Measurements from ENCODE around the gene PRICKLE2. TPM values are rescaled to one million over a fixed set of nuclear protein-coding genes. Genes with fewer than 3 reads are reported as not detected.

The PRICKLE2 gene
- polyA plus RNA-seq, 1 experiment, result 14.2 TPM

DNA sequence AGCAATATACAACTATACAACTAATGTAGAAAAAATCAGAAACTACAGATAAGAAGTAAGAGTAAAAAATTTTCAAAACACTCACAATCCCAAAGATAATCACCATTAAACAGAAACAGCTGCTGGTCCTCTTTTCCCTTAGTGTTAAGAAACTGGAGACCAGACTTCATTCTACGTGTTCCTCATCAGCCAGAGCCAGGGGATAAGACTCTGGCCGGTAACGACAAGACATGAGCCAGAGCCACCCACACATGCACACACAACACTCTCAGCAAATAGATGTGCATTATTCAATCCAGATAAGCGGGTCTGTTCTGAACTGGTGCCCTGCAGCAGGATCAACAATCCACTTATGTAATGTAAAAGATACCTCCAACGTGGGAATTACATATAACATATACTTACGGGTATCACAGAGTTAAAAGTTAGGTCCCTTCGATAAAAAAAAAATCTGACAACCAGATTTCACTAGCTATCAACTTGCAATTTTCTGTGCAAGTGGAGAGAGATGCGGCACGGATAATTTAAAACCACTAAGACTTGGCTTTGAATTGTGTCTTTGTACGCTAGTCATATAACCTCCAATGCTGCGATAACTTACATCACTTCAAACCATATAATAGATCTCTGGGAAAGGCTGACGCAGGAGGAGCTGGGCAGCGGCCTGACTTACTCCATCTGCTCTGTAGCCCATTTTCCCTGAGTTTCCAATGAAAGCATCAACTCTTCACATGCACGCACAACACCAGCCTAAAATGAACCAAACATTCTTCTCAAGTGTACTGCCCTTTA, 17.8 kb downstream of the PRICKLE2 start:
- CTCF ChIA-PET, result interaction anchor here (1.2 to 1.5 kb wide), 3 partner anchors 19 to 277 kb away, joined by 3 to 8 read pairs (median 4); no protein-coding TSS in a partner anchor
- POLR2A ChIA-PET, result interaction anchor here (0.6 kb wide), 1 partner anchor 20 kb away, joined by 3 read pairs; no protein-coding TSS in a partner anchor
- TF ChIP-seq, protein P1, sequence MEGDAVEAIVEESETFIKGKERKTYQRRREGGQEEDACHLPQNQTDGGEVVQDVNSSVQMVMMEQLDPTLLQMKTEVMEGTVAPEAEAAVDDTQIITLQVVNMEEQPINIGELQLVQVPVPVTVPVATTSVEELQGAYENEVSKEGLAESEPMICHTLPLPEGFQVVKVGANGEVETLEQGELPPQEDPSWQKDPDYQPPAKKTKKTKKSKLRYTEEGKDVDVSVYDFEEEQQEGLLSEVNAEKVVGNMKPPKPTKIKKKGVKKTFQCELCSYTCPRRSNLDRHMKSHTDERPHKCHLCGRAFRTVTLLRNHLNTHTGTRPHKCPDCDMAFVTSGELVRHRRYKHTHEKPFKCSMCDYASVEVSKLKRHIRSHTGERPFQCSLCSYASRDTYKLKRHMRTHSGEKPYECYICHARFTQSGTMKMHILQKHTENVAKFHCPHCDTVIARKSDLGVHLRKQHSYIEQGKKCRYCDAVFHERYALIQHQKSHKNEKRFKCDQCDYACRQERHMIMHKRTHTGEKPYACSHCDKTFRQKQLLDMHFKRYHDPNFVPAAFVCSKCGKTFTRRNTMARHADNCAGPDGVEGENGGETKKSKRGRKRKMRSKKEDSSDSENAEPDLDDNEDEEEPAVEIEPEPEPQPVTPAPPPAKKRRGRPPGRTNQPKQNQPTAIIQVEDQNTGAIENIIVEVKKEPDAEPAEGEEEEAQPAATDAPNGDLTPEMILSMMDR (IDR thresholded peaks at IDR 0.05; ENCODE audit: low read depth, low read length), result no peak
- Histone ChIP-seq H3K27me3 (ENCODE audit: control insufficient read depth, insufficient read depth, low read length) (no peaks in the 10 kb centered on the region), H3K4me3 (ENCODE audit: low read depth, low read length) (no peak overlapping the region), H3K9me3 (ENCODE audit: control insufficient read depth, insufficient read depth, low read length) (no peaks in the 10 kb centered on the region), H3K27ac (ENCODE audit: low read depth, low read length) (peak overlapping the region; percentile 68)
- DNase-seq (ENCODE audit: low read depth, low spot score), result no peak

- POLR2A ChIA-PET, result interaction anchor here (0.7 kb wide), 1 partner anchor 32 kb away, joined by 4 read pairs; no protein-coding TSS in a partner anchor
- Histone ChIP-seq H3K27me3 (ENCODE audit: control insufficient read depth, insufficient read depth, low read length) (no peaks in the 10 kb centered on the region), H3K27ac (ENCODE audit: low read depth, low read length) (no peak overlapping the region), H3K9me3 (ENCODE audit: control insufficient read depth, insufficient read depth, low read length) (no peaks in the 10 kb centered on the region), H3K4me3 (ENCODE audit: low read depth, low read length) (no peak overlapping the region)
- TF ChIP-seq, protein P1 (IDR thresholded peaks at IDR 0.05; ENCODE audit: low read depth, low read length), result no peak
- DNase-seq (ENCODE audit: low read depth, low spot score), result no peak
- CTCF ChIA-PET, result interaction anchor here (0.8 kb wide), 1 partner anchor 279 kb away, joined by 3 read pairs; no protein-coding TSS in a partner anchor
Measured at GRCh38 chr3:64203969-64204908, 21.0 kb downstream of the PRICKLE2 start.

DNA sequence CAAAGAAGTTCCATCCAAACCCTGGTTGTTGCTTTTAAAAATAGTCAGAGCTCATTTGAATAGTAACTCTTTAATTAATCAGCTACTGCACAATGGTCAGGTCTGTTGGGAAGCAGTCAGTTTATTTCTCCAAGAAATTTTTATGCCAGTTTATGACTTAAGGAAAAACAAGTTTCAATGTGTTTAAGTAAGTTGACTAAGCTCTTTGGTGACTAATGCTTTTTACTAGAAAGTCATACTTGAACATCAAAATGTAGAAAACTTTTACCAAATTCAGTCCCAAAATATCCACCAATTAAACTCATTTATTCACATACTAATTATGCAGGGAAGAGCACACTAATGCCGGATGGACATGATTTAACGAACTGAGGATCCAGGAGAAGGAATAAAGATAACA, 22.1 kb downstream of the PRICKLE2 start:
- ChIA-PET CTCF (no interaction called here), POLR2A (no interaction called here)
- no peak for DNase-seq (ENCODE audit: low read depth, low spot score)
- TF ChIP-seq, protein P1 (IDR thresholded peaks at IDR 0.05; ENCODE audit: low read depth, low read length), result no peak
- Histone ChIP-seq H3K9me3 (ENCODE audit: control insufficient read depth, insufficient read depth, low read length) (no peaks in the 10 kb centered on the region), H3K4me3 (ENCODE audit: low read depth, low read length) (no peak overlapping the region), H3K27ac (ENCODE audit: low read depth, low read length) (no peak overlapping the region), H3K27me3 (ENCODE audit: control insufficient read depth, insufficient read depth, low read length) (no peaks in the 10 kb centered on the region)

DNA sequence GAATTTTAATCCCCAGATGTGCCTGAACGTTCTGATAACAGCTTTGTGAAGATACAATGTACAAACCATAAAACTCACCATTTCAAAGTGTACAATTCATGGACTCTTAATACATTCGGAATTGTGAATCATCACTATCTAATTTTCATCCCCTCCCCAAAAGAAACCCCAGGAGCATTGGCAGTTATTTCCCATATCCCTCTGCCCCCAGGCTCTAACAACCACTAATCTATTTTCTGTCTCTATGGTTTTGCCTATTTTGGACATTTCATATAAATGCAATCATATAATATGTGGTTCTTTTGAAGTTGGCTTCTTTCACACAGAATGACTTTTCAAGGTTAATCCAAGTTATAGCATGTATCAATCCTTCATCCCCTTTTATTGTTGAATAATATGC, 25.3 kb downstream of the PRICKLE2 start:
- ChIA-PET POLR2A (no interaction called here), CTCF (no interaction called here)
- no peak for DNase-seq (ENCODE audit: low read depth, low spot score)
- TF ChIP-seq, protein P1 (IDR thresholded peaks at IDR 0.05; ENCODE audit: low read depth, low read length), result no peak
- no peak overlapping the region for H3K4me3 ChIP-seq (ENCODE audit: low read depth, low read length)
- H3K27ac ChIP-seq (ENCODE audit: low read depth, low read length), result no peak overlapping the region
- H3K9me3 ChIP-seq (ENCODE audit: control insufficient read depth, insufficient read depth, low read length), result no peaks in the 10 kb centered on the region
- no peaks in the 10 kb centered on the region for H3K27me3 ChIP-seq (ENCODE audit: control insufficient read depth, insufficient read depth, low read length)

Measured in AG04450 (cell line).